Muscle layer of colon (tissue), 2 donors: Measurements from ENCODE around the gene ARHGAP10.

Experiments used
- H3K27ac ChIP-seq: one replicate; pipeline ENCODE4 v1.7.0; 2013; ENCODE audit warnings: low read depth, mild to moderate bottlenecking, low read length, moderate library complexity
- H3K27me3 ChIP-seq, 2 donors: one replicate each; pipeline ENCODE4 v1.7.0; 2013; ENCODE audit warnings: low read length in 2 of 2, mild to moderate bottlenecking in 2 of 2; ENCODE audit not compliant: insufficient read depth in 2 of 2, control insufficient read depth in 1 of 2
- H3K36me3 ChIP-seq: one replicate; pipeline ENCODE4 v1.7.0; 2013; ENCODE audit warnings: mild to moderate bottlenecking, low read length; ENCODE audit not compliant: insufficient read depth
- H3K4me1 ChIP-seq: one replicate; pipeline ENCODE4 v1.7.0; 2013; ENCODE audit warnings: mild to moderate bottlenecking, low read length; ENCODE audit not compliant: insufficient read depth
- H3K4me3 ChIP-seq, 2 donors: one replicate each; pipeline ENCODE4 v1.7.0; 2013; ENCODE audit warnings: low read length in 2 of 2, low read depth in 1 of 2, mild to moderate bottlenecking in 1 of 2, moderate library complexity in 1 of 2
- H3K9ac ChIP-seq: one replicate; pipeline ENCODE4 v1.7.0; 2013; ENCODE audit warnings: low read length
- H3K9me3 ChIP-seq: one replicate; pipeline ENCODE4 v1.7.0; 2013; ENCODE audit warnings: mild to moderate bottlenecking, low read length
- donor health status: abdominal sarcoma.
- donor health status: Adenocarcinoma of cecum.

ARHGAP10 gene

GRCh38 chr4:147830102-147830463, 98.2 kb downstream of the ARHGAP10 start:
- peak overlapping the region; percentile 56 for H3K27ac ChIP-seq
- no peaks in the 10 kb centered on the region for H3K27me3 ChIP-seq
- peak overlapping the region in 1 of 2 donors; percentile 6 for H3K4me3 ChIP-seq
- peaks cover 7% of the 10 kb centered on the region for H3K36me3 ChIP-seq
- H3K9me3 ChIP-seq: no peaks in the 10 kb centered on the region
- H3K4me1 ChIP-seq: peaks cover 59% of the 10 kb centered on the region
- peak overlapping the region; percentile 20 for H3K9ac ChIP-seq

GRCh38 chr4:147830987-147831386, 99.1 kb downstream of the ARHGAP10 start:
- Histone ChIP-seq H3K9ac (no peak overlapping the region), H3K4me3 (no peak overlapping the region), H3K36me3 (peaks cover 7% of the 10 kb centered on the region), H3K27me3 (no peaks in the 10 kb centered on the region), H3K27ac (peak overlapping the region; percentile 56), H3K9me3 (no peaks in the 10 kb centered on the region), H3K4me1 (peaks cover 63% of the 10 kb centered on the region)

DNA sequence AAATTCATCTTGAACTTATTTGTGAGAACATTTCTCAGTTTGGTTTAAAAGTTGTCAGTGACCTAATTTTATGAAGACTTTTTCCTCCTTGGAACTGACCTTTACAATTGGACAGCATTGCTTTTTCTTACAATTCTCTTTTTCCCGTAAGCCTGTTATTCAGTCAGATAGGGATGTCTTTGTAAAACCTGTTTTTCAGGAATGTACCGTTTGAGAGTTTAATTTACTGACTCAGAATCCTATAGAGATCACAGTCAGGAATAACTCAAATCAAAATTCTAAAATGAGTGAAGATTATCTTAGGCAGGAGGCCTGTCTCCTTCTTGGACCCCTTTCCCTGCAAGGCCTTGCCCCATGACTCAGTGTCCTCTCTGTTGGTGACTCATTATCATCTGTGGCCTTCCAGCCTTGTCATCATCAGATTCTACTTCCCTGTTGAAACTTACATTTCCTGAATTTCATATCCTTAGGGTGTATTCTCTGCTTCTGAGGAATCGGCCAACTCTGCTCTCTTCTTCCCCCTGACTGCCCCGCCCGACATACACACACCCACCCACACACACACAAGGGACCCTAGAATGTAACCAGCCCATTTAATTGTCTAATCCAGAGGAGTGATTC, 99.8 kb downstream of the ARHGAP10 start:
- Histone ChIP-seq H3K9me3 (no peaks in the 10 kb centered on the region), H3K4me3 (no peak overlapping the region), H3K27ac (peak overlapping the region; percentile 56), H3K36me3 (peaks cover 7% of the 10 kb centered on the region), H3K9ac (no peak overlapping the region), H3K27me3 (no peaks in the 10 kb centered on the region), H3K4me1 (peaks cover 65% of the 10 kb centered on the region)

DNA sequence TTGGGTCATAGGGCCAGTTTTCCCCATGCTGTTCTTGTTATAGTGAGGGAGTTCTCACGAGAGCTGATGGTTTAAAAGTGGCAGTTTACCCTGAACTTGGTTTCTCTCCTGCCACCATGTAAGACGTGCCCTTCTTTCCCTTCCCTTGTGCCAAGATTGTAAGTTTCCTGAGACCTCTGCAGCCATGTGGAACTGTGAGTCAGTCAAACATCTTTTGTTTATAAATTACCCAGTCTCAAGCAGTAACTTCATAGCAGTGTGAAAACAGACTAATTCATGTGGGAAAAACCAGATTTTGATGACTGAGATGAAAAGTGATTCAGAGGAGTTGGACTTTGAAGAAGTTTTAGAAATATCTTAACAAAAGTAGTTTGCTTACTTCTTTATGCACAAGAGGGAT, 101.4 kb downstream of the ARHGAP10 start:
- Histone ChIP-seq H3K27me3 (no peaks in the 10 kb centered on the region), H3K9me3 (no peaks in the 10 kb centered on the region), H3K4me1 (peaks cover 64% of the 10 kb centered on the region), H3K9ac (no peak overlapping the region), H3K4me3 (no peak overlapping the region), H3K27ac (peak overlapping the region; percentile 3), H3K36me3 (peaks cover 7% of the 10 kb centered on the region)

DNA sequence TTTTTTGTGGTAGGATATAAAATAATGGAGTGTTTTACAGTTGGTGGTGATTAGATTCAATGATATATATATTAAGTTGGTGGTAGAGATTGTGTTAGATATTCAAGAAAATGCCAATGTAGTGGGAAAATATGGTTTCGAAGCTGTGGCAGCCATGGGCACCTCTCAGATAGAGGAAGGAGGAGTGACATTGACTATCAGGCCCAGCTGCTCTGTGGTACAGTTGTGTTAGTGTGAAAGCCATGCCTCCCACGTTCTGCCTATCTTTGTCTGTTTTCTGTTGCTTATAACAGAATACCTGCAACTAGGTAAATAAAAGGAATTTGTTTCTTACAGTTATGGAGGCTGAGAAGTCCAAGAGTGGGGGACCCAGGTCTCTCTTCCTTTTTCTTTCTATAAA, 101.9 kb downstream of the ARHGAP10 start:
- Histone ChIP-seq H3K27ac (no peak overlapping the region), H3K4me1 (peaks cover 59% of the 10 kb centered on the region), H3K4me3 (no peak overlapping the region)

DNA sequence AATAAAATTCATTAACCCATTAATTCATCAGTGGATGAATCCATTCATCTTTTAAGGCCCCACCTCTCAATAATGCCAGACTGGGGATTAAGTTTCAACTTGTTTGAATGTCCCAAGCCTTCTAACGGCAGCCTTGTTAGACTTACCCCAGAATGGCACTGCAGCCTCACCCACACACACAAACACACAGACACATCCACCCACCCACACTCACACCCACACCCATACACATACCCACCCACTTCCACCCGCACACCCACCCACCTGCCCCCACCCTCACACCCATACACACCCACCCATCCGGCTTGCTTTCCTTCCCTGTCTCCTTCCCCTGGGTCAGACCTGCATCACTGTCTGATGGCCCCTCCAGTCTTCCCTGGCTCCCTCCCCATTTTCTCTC, 102.6 kb downstream of the ARHGAP10 start:
- Histone ChIP-seq H3K9ac (no peak overlapping the region), H3K27me3 (no peaks in the 10 kb centered on the region), H3K4me1 (peaks cover 58% of the 10 kb centered on the region), H3K27ac (peak overlapping the region; percentile 63), H3K36me3 (peaks cover 7% of the 10 kb centered on the region), H3K4me3 (no peak overlapping the region), H3K9me3 (no peaks in the 10 kb centered on the region)

More for the DNA sequence above, 101.9 kb downstream of the ARHGAP10 start:
- Histone ChIP-seq H3K27me3 (no peaks in the 10 kb centered on the region), H3K36me3 (peaks cover 7% of the 10 kb centered on the region), H3K9ac (no peak overlapping the region), H3K9me3 (no peaks in the 10 kb centered on the region)

DNA sequence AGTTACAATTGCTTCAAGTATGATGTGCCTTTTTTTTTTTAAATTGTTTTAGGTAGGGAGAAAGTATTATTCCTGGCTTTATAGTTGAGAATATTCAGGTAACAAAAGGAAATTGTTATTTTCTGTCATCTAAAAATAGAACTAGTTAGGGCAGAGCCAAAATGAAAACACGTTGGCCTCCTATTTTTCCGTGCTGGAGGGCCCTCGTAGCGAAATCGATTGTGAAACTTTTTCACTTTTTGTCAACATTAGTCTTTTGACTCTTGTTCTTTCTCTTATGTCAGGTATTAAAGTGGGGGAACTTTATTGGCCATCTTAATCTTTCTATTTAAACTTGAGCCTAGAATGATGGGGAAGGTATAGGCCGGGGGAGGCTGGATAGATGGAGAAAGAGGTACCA, 104.9 kb downstream of the ARHGAP10 start:
- peaks cover 56% of the 10 kb centered on the region for H3K4me1 ChIP-seq
- H3K9me3 ChIP-seq: no peaks in the 10 kb centered on the region
- H3K36me3 ChIP-seq: peaks cover 7% of the 10 kb centered on the region
- H3K27ac ChIP-seq: peak overlapping the region; percentile 62
- H3K9ac ChIP-seq: peak overlapping the region; percentile 6
- no peak overlapping the region for H3K4me3 ChIP-seq
- H3K27me3 ChIP-seq: no peaks in the 10 kb centered on the region

DNA sequence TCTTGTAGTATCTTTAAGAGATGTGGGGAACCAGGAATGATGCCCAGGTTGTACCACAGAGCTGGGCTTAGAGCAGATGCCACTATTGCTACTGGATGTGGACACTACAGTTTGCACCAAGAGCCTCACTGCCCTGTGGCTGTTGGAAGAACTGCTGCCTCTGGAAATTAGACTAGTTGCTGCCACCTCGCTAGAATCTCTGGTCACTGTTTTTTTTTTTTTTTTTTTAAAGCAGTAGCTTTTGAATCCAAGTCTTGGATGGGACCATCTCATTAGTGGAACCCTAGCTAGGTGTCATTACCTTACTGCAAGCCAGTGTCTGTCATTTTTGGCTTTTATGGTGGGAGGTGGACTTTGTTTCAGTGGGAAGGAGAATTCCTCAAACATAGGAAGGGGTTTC, 105.5 kb downstream of the ARHGAP10 start:
- Histone ChIP-seq H3K36me3 (peaks cover 7% of the 10 kb centered on the region), H3K4me1 (peaks cover 57% of the 10 kb centered on the region), H3K4me3 (no peak overlapping the region), H3K9me3 (no peaks in the 10 kb centered on the region), H3K27ac (no peak overlapping the region), H3K27me3 (no peaks in the 10 kb centered on the region), H3K9ac (no peak overlapping the region)

DNA sequence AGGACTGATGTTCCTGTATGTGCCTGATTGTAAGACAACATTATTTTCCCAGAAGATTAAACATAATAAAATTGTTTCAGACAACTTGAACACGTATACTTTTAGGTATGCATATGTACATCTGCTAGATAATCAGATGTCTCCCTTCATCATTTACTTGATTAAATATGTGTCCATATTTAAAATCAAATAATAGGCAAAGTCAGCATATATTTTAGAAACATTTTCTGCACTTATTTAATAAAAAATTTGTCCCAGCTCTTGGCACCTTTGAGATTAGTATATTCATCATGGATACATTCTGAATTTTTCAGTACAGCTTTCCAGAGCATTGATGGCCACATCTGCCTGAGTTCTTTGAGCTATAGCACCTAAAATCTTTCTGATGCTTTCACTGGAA, 106.0 kb downstream of the ARHGAP10 start:
- Histone ChIP-seq H3K27ac (no peak overlapping the region), H3K4me3 (no peak overlapping the region), H3K9ac (no peak overlapping the region), H3K27me3 (no peaks in the 10 kb centered on the region), H3K36me3 (peaks cover 5% of the 10 kb centered on the region), H3K4me1 (peaks cover 62% of the 10 kb centered on the region), H3K9me3 (no peaks in the 10 kb centered on the region)

- Histone ChIP-seq H3K9me3 (no peaks in the 10 kb centered on the region), H3K27me3 (no peaks in the 10 kb centered on the region), H3K36me3 (no peaks in the 10 kb centered on the region), H3K9ac (no peak overlapping the region), H3K4me3 (no peak overlapping the region), H3K4me1 (peaks cover 67% of the 10 kb centered on the region), H3K27ac (peak overlapping the region; percentile 7)
Measured at GRCh38 chr4:147839200-147839599, 107.3 kb downstream of the ARHGAP10 start.

GRCh38 chr4:147839663-147840062, 107.8 kb downstream of the ARHGAP10 start:
- Histone ChIP-seq H3K4me3 (no peak overlapping the region), H3K36me3 (no peaks in the 10 kb centered on the region), H3K4me1 (peaks cover 67% of the 10 kb centered on the region), H3K27me3 (no peaks in the 10 kb centered on the region), H3K9ac (no peak overlapping the region), H3K9me3 (no peaks in the 10 kb centered on the region), H3K27ac (peak overlapping the region; percentile 7)
